ENCODE results near the gene HOGA1. TPM values are rescaled to one million over a fixed set of nuclear protein-coding genes. Genes with fewer than 3 reads are reported as not detected.

The HOGA1 gene
- polyA plus RNA-seq, 1 donor (not counting 4 experiments of a cell fraction or from before 2014, with no cell fraction given), result 1.0 TPM

DNA sequence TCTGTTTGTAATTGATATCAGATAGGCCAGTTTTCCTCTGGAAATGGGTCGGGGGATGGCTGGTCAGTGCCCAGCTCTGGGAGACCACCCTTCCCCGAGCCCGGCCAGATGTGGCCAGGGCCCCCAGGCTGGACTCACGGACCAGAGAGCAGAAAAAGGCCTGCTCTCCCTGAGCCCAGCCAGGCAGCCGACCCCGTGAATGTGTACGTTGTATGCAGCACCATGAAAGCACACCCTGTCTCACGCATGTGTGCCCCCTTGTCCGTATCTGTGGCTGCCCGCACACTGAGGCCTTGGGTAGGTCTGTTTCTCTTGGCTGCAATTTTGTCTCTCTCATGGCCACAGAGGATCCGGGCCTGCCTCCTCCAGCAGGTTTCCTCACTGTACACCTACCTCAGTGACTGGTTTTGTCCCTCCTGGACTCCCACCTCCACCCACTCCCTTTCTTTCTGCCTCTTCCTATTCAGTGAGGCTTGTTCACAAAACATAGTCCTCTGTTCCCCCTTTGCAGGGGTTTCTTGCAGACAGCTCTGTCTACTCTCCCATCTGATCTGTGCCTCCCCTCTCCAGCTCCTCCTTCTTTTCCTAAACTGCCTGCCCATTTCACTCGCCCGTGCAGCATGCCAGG, 35.2 kb upstream of the HOGA1 start:
- H3K4me1 ChIP-seq (ENCODE audit: control insufficient read depth, extremely low read depth, insufficient read depth, low read length), result peaks cover 32% of the 10 kb centered on the region
- DNase-seq (ENCODE audit: low read depth, low spot score) (no peak), FAIRE-seq (no peak)
- TF ChIP-seq, protein P1, sequence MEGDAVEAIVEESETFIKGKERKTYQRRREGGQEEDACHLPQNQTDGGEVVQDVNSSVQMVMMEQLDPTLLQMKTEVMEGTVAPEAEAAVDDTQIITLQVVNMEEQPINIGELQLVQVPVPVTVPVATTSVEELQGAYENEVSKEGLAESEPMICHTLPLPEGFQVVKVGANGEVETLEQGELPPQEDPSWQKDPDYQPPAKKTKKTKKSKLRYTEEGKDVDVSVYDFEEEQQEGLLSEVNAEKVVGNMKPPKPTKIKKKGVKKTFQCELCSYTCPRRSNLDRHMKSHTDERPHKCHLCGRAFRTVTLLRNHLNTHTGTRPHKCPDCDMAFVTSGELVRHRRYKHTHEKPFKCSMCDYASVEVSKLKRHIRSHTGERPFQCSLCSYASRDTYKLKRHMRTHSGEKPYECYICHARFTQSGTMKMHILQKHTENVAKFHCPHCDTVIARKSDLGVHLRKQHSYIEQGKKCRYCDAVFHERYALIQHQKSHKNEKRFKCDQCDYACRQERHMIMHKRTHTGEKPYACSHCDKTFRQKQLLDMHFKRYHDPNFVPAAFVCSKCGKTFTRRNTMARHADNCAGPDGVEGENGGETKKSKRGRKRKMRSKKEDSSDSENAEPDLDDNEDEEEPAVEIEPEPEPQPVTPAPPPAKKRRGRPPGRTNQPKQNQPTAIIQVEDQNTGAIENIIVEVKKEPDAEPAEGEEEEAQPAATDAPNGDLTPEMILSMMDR (optimal IDR thresholded peaks at IDR 0.05 in 1 of 3, IDR thresholded peaks at IDR 0.05 in 1 of 3, conservative IDR thresholded peaks at IDR 0.05 in 1 of 3; ENCODE audit: extremely low read depth in 1 of 3, insufficient read depth in 2 of 3, low read length in 3 of 3), result no peak
- no peak for TF ChIP-seq EZH2 (IDR thresholded peaks at IDR 0.05; ENCODE audit: low read length)
- H3K36me3 ChIP-seq (ENCODE audit: control insufficient read depth in 2 of 2, extremely low read depth in 1 of 2, insufficient read depth in 2 of 2, low read length in 2 of 2), result no peaks in the 10 kb centered on the region
- no peak overlapping the region for H3K4me3 ChIP-seq (ENCODE audit: control insufficient read depth in 2 of 3, extremely low read depth in 1 of 3, insufficient read depth in 2 of 3, low read depth in 1 of 3, low read length in 3 of 3)
- peaks cover 21% of the 10 kb centered on the region for H3K79me2 ChIP-seq (ENCODE audit: control insufficient read depth, insufficient read depth, low read length)
- dilution Hi-C loops (cut with MboI; ENCODE audit: extremely low pct_ligation_motif_present, low sequenced_read_pairs), result no loop called here
- peak overlapping the region; percentile 78 for H3K27ac ChIP-seq (ENCODE audit: control insufficient read depth, insufficient read depth, low read length)
- H2AFZ ChIP-seq (ENCODE audit: control insufficient read depth, low read length), result no peak overlapping the region
- H3K9me3 ChIP-seq (ENCODE audit: control insufficient read depth, low read depth, low read length), result no peaks in the 10 kb centered on the region
- no peaks in the 10 kb centered on the region for H3K9me1 ChIP-seq (ENCODE audit: control insufficient read depth, extremely low read depth, insufficient read depth, low read length)
- H3K4me2 ChIP-seq (ENCODE audit: control insufficient read depth, extremely low read depth, insufficient read depth, low read depth, low read length), result peak overlapping the region; percentile 75
- peak overlapping the region; percentile 4 for H3K9ac ChIP-seq (ENCODE audit: control insufficient read depth, extremely low read depth, insufficient read depth, low read length)
- H3K27me3 ChIP-seq (ENCODE audit: control insufficient read depth, extremely low read depth, insufficient read depth, low read length), result no peaks in the 10 kb centered on the region
- no peaks in the 10 kb centered on the region for H4K20me1 ChIP-seq (ENCODE audit: control insufficient read depth, extremely low read depth, insufficient read depth, low read length)

DNA sequence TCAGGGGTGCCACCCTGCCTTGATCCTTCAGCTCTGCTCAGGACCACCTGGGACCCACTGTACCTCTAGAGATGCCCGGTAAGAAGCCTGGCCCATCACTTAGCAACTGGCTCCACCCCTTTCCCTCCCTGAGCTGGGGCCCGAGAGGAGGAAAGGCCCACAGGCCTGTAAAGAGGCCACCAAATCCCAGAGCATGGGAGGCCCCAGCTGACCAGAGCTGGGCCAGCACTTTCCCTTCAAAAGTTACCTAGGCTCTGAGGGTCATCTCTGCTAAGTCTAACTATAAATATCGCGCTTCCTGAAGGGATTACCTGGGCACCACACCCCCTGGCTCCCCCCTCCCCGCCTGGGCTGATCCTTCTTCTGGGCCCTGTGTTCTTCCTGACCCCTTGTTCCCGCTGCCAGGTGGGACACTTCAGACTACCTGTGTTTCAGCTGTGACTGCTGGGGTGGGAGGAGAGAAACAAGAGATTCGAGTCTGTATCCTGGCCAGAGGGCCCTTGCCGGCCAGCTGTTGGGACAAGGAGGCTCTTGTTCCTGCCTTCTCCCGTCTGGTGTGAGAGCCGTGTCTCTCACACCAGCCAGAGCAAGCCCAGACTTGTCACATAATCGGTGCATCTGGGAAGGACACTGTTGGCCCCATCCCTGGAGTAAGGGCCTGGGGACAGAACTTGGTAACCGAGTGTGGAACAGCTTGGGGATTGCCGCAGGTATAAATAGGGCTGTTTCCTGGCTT, 34.4 kb upstream of the HOGA1 start:
- TF ChIP-seq, protein P1 (optimal IDR thresholded peaks at IDR 0.05 in 1 of 3, IDR thresholded peaks at IDR 0.05 in 1 of 3, conservative IDR thresholded peaks at IDR 0.05 in 1 of 3; ENCODE audit: extremely low read depth in 1 of 3, insufficient read depth in 2 of 3, low read length in 3 of 3), result no peak
- no peak for TF ChIP-seq EZH2 (IDR thresholded peaks at IDR 0.05; ENCODE audit: low read length)
- Histone ChIP-seq H3K4me2 (ENCODE audit: control insufficient read depth, extremely low read depth, insufficient read depth, low read depth, low read length) (peak overlapping the region; percentile 75), H2AFZ (ENCODE audit: control insufficient read depth, low read length) (peak overlapping the region; percentile 58), H3K79me2 (ENCODE audit: control insufficient read depth, insufficient read depth, low read length) (peaks cover 22% of the 10 kb centered on the region), H3K27me3 (ENCODE audit: control insufficient read depth, extremely low read depth, insufficient read depth, low read length) (no peaks in the 10 kb centered on the region), H3K9me3 (ENCODE audit: control insufficient read depth, low read depth, low read length) (no peaks in the 10 kb centered on the region), H3K36me3 (ENCODE audit: control insufficient read depth in 2 of 2, extremely low read depth in 1 of 2, insufficient read depth in 2 of 2, low read length in 2 of 2) (no peaks in the 10 kb centered on the region), H3K4me3 (ENCODE audit: control insufficient read depth in 2 of 3, extremely low read depth in 1 of 3, insufficient read depth in 2 of 3, low read depth in 1 of 3, low read length in 3 of 3) (peak overlapping the region in 2 of 3 experiments; percentile 35 to 38), H3K27ac (ENCODE audit: control insufficient read depth, insufficient read depth, low read length) (peak overlapping the region; percentile 78), H3K4me1 (ENCODE audit: control insufficient read depth, extremely low read depth, insufficient read depth, low read length) (peaks cover 26% of the 10 kb centered on the region), H4K20me1 (ENCODE audit: control insufficient read depth, extremely low read depth, insufficient read depth, low read length) (no peaks in the 10 kb centered on the region), H3K9ac (ENCODE audit: control insufficient read depth, extremely low read depth, insufficient read depth, low read length) (peak overlapping the region; percentile 74), H3K9me1 (ENCODE audit: control insufficient read depth, extremely low read depth, insufficient read depth, low read length) (no peaks in the 10 kb centered on the region)
- dilution Hi-C loops (cut with MboI; ENCODE audit: extremely low pct_ligation_motif_present, low sequenced_read_pairs), result no loop called here
- DNase-seq (ENCODE audit: low read depth, low spot score), result no peak
- peak; percentile 80 for FAIRE-seq

Measured in keratinocyte (primary cell).